Adrenal gland (tissue), 5 donors: ENCODE measurements around the gene LRRK1.

Source experiments
- POLR2A ChIP-seq, 2 donors: fragments of 450-650 bp; IDR thresholded peaks; one replicate each; pipeline ENCODE4 v1.6.1; 2017; ENCODE audit warnings: antibody characterized with exemption in 2 of 2, mild to moderate bottlenecking in 2 of 2, moderate library complexity in 1 of 2
- TF ChIP-seq, protein P1 (sequence below), 6 experiments: fragments of 450-650 bp in 4 of 6; fragments of 200-600 bp in 2 of 6; sonication (generic) in 1 of 6; IDR thresholded peaks; 1 replicate in 5 of 6; 2 replicates in 1 of 6; pipeline versions ENCODE4 v1.5.1 to v1.8.0; 2016 to 2021; ENCODE audit warnings: antibody characterized with exemption in 6 of 6, mild to moderate bottlenecking in 2 of 6, moderate library complexity in 1 of 6
- donor health status: DM: no; HTN: no; CAD: no.

DNA sequence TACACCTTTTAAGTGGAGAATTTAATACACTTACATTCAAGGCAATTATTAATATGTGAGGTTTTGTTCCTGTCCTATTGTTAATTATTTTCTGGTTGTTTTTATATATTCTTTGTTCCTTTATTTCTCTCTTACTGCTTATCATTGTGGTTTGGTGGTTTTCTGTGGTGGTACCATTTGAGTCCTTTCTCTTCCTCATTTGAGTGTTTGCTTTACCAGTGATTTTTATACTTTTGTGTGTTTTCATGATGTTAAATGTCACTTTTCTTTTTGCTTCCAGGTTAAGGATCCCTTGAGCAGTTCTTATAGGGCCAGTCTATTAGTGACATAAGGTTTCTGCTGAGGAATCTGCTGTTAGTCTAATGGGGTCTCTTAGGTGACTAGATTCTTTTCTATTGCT lies 116.5 kb downstream of the LRRK1 start:
- TF ChIP-seq, protein P1, sequence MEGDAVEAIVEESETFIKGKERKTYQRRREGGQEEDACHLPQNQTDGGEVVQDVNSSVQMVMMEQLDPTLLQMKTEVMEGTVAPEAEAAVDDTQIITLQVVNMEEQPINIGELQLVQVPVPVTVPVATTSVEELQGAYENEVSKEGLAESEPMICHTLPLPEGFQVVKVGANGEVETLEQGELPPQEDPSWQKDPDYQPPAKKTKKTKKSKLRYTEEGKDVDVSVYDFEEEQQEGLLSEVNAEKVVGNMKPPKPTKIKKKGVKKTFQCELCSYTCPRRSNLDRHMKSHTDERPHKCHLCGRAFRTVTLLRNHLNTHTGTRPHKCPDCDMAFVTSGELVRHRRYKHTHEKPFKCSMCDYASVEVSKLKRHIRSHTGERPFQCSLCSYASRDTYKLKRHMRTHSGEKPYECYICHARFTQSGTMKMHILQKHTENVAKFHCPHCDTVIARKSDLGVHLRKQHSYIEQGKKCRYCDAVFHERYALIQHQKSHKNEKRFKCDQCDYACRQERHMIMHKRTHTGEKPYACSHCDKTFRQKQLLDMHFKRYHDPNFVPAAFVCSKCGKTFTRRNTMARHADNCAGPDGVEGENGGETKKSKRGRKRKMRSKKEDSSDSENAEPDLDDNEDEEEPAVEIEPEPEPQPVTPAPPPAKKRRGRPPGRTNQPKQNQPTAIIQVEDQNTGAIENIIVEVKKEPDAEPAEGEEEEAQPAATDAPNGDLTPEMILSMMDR (IDR thresholded peaks at IDR 0.05), result no peak
- TF ChIP-seq POLR2A (IDR thresholded peaks at IDR 0.05), result no peak
